ENCODE data around the gene GOLGA3. TPM values are rescaled to one million over a fixed set of nuclear protein-coding genes. Genes with fewer than 3 reads are reported as not detected.
"Not testable (repeated sequence)": the region's sequence is repeated elsewhere in the genome, so short reads cannot be mapped to it uniquely, and the experiment has no call there.

Gene GOLGA3
- total RNA-seq, 1 donor from 2014 or later, result 50.6 TPM

- peaks cover 12% of the 10 kb centered on the region for H3K27me3 Mint-ChIP-seq (ENCODE audit: unreplicated experiment)
- H3K36me3 Mint-ChIP-seq (ENCODE audit: unreplicated experiment), result peaks cover 21% of the 10 kb centered on the region
- peak overlapping the region; percentile 81 for H3K27ac Mint-ChIP-seq (ENCODE audit: unreplicated experiment)
- no peak overlapping the region for H3K4me3 Mint-ChIP-seq (ENCODE audit: unreplicated experiment)
- peaks cover 14% of the 10 kb centered on the region for H3K9me3 Mint-ChIP-seq (ENCODE audit: unreplicated experiment)
- no peak for DNase-seq
- no peak for TF ChIP-seq CTCF (IDR thresholded peaks at IDR 0.05; ENCODE audit: partially characterized antibody, unreplicated experiment)
- H3K4me1 Mint-ChIP-seq (ENCODE audit: low read depth, unreplicated experiment), result no peaks in the 10 kb centered on the region
These were observed 44.6 kb downstream of the GOLGA3 start for GRCh38 chr12:132783917-132784531.

GRCh38 chr12:132781938-132782337 is 46.7 kb downstream of the GOLGA3 start:
- DNase-seq, result no peak
- H3K27me3 Mint-ChIP-seq (ENCODE audit: unreplicated experiment), result peaks cover 7% of the 10 kb centered on the region
- no peaks in the 10 kb centered on the region for H3K4me1 Mint-ChIP-seq (ENCODE audit: low read depth, unreplicated experiment)
- TF ChIP-seq CTCF (IDR thresholded peaks at IDR 0.05; ENCODE audit: partially characterized antibody, unreplicated experiment), result no peak
- peaks cover 16% of the 10 kb centered on the region for H3K36me3 Mint-ChIP-seq (ENCODE audit: unreplicated experiment)
- H3K9me3 Mint-ChIP-seq (ENCODE audit: unreplicated experiment), result peaks cover 11% of the 10 kb centered on the region
- H3K4me3 Mint-ChIP-seq (ENCODE audit: unreplicated experiment), result no peak overlapping the region
- H3K27ac Mint-ChIP-seq (ENCODE audit: unreplicated experiment), result no peak overlapping the region

- Mint-ChIP-seq H3K4me1 (ENCODE audit: low read depth, unreplicated experiment) (no peaks in the 10 kb centered on the region), H3K36me3 (ENCODE audit: unreplicated experiment) (peaks cover 11% of the 10 kb centered on the region)
These were observed 48.8 kb downstream of the GOLGA3 start for GRCh38 chr12:132779781-132780353.

GRCh38 chr12:132777614-132778013 is 51.1 kb downstream of the GOLGA3 start:
- no peak overlapping the region for H3K4me3 Mint-ChIP-seq (ENCODE audit: unreplicated experiment)
- DNase-seq, result no peak
- no peak overlapping the region for H3K27ac Mint-ChIP-seq (ENCODE audit: unreplicated experiment)
- no peaks in the 10 kb centered on the region for H3K4me1 Mint-ChIP-seq (ENCODE audit: low read depth, unreplicated experiment)
- H3K36me3 Mint-ChIP-seq (ENCODE audit: unreplicated experiment), result peaks cover 11% of the 10 kb centered on the region
- no peak for TF ChIP-seq CTCF (IDR thresholded peaks at IDR 0.05; ENCODE audit: partially characterized antibody, unreplicated experiment)
- H3K27me3 Mint-ChIP-seq (ENCODE audit: unreplicated experiment), result peaks cover 7% of the 10 kb centered on the region
- peaks cover 7% of the 10 kb centered on the region for H3K9me3 Mint-ChIP-seq (ENCODE audit: unreplicated experiment)

More at GRCh38 chr12:132779781-132780353, 48.8 kb downstream of the GOLGA3 start:
- TF ChIP-seq CTCF (IDR thresholded peaks at IDR 0.05; ENCODE audit: partially characterized antibody, unreplicated experiment), result no peak
- H3K27ac Mint-ChIP-seq (ENCODE audit: unreplicated experiment), result peak overlapping the region; percentile 62
- no peak overlapping the region for H3K4me3 Mint-ChIP-seq (ENCODE audit: unreplicated experiment)
- no peak for DNase-seq
- H3K27me3 Mint-ChIP-seq (ENCODE audit: unreplicated experiment), result peaks cover 7% of the 10 kb centered on the region
- peaks cover 9% of the 10 kb centered on the region for H3K9me3 Mint-ChIP-seq (ENCODE audit: unreplicated experiment)

- Mint-ChIP-seq H3K4me3 (ENCODE audit: unreplicated experiment) (no peak overlapping the region), H3K36me3 (ENCODE audit: unreplicated experiment) (peaks cover 11% of the 10 kb centered on the region), H3K9me3 (ENCODE audit: unreplicated experiment) (peaks cover 7% of the 10 kb centered on the region), H3K4me1 (ENCODE audit: low read depth, unreplicated experiment) (no peaks in the 10 kb centered on the region), H3K27ac (ENCODE audit: unreplicated experiment) (no peak overlapping the region), H3K27me3 (ENCODE audit: unreplicated experiment) (peaks cover 7% of the 10 kb centered on the region)
- no peak for TF ChIP-seq CTCF (IDR thresholded peaks at IDR 0.05; ENCODE audit: partially characterized antibody, unreplicated experiment)
- no peak for DNase-seq
These were observed 51.7 kb downstream of the GOLGA3 start for GRCh38 chr12:132776816-132777568.

DNA sequence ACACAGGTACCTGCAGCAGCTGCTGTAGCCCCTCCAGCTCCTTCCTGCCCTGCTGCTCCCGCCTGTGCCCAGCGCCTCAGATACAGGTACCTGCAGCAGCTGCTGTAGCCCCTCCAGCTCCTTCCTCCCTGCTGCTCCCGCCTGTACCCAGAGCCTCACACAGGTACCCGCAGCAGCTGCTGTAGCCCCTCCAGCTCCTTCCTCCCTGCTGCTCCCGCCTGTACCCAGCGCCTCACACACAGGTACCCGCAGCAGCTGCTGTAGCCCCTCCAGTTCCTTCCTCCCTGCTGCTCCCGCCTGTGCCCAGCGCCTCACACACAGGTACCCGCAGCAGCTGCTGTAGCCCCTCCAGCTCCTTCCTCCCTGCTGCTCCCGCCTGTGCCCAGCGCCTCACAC is 52.4 kb downstream of the GOLGA3 start:
- H3K27ac Mint-ChIP-seq (ENCODE audit: unreplicated experiment); H3K4me3 Mint-ChIP-seq (ENCODE audit: unreplicated experiment); H3K27me3 Mint-ChIP-seq (ENCODE audit: unreplicated experiment); H3K9me3 Mint-ChIP-seq (ENCODE audit: unreplicated experiment); DNase-seq; H3K4me1 Mint-ChIP-seq (ENCODE audit: low read depth, unreplicated experiment): not testable (repeated sequence)
- peaks cover 11% of the 10 kb centered on the region for H3K36me3 Mint-ChIP-seq (ENCODE audit: unreplicated experiment)

Measured in glutamatergic neuron (in vitro differentiated cells).